ENCODE data around the gene KLHL22.
A peak's percentile ranks its signal among the peaks of the same experiment; 100 is the strongest.
"Not testable (repeated sequence)": the region's sequence is repeated elsewhere in the genome, so short reads cannot be mapped to it uniquely, and the experiment has no call there.

Gene KLHL22

GRCh38 chr22:20508815-20509271 is 13.2 kb upstream of the KLHL22 start:
- peak overlapping the region; percentile 100 for H3K9ac ChIP-seq (ENCODE audit: low read length)
- peaks cover 38% of the 10 kb centered on the region for H3K4me1 ChIP-seq (ENCODE audit: control insufficient read depth, insufficient read depth, low read length)
- DNase-seq (ENCODE audit: low read depth): no peak
- H3K4me3 ChIP-seq (ENCODE audit: low read length): peak overlapping the region; percentile 91
- H3K36me3 ChIP-seq (ENCODE audit: control insufficient read depth, insufficient read depth, low read length, severe bottlenecking): peaks cover 3% of the 10 kb centered on the region
- H3K9me3 ChIP-seq (ENCODE audit: control insufficient read depth, low read length): no peaks in the 10 kb centered on the region
- no peaks in the 10 kb centered on the region for H3K27me3 ChIP-seq (replicated peaks; ENCODE audit: control insufficient read depth, insufficient read depth, low read length)

DNA sequence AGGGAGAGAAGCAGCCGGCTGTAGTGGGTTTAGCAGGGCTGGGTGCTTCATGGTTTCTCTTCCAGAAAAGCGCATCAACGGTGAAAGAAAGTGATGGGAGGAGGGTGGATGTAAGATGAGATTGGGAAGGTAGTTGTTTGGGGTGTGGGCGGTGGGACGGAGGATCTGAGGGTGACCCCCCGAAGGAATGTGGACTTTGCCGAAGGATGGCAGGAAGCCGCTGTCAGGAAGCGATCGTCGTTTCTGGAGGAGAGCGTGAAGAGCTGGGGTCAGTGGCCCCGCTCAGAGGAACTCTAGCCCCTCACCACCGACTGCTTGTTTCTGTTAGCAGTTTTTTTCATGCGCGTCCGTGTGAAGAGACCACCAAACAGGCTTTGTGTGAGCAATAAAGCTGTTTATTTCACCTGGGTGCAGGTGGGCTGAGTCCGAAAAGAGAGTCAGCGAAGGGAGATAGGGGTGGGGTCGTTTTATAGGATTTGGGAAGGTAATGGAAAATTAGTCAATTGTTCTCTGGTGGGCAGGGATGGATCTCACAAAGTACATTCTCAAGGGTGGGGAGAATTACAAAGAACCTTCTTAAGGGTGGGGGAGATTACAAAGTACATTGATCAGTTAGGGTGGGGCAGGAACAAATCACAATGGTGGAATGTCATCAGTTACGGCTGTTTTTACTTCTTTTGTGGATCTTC is 12.6 kb upstream of the KLHL22 start:
- peaks cover 41% of the 10 kb centered on the region for H3K4me1 ChIP-seq (ENCODE audit: control insufficient read depth, insufficient read depth, low read length)
- peak overlapping the region; percentile 91 for H3K4me3 ChIP-seq (ENCODE audit: low read length)
- H3K27me3 ChIP-seq (replicated peaks; ENCODE audit: control insufficient read depth, insufficient read depth, low read length); DNase-seq (ENCODE audit: low read depth); H3K9me3 ChIP-seq (ENCODE audit: control insufficient read depth, low read length); H3K36me3 ChIP-seq (ENCODE audit: control insufficient read depth, insufficient read depth, low read length, severe bottlenecking): not testable (repeated sequence)
- peak overlapping the region; percentile 100 for H3K9ac ChIP-seq (ENCODE audit: low read length)

- DNase-seq (ENCODE audit: low read depth): peak; percentile 97
- peaks cover 41% of the 10 kb centered on the region for H3K4me1 ChIP-seq (ENCODE audit: control insufficient read depth, insufficient read depth, low read length)
- H3K4me3 ChIP-seq (ENCODE audit: low read length): peak within 1 kb of the TSS; percentile 91
- no peaks in the 10 kb centered on the region for H3K27me3 ChIP-seq (replicated peaks; ENCODE audit: control insufficient read depth, insufficient read depth, low read length)
- H3K9me3 ChIP-seq (ENCODE audit: control insufficient read depth, low read length): no peaks in the 10 kb centered on the region
- H3K9ac ChIP-seq (ENCODE audit: low read length): peak within 1 kb of the TSS; percentile 100
- no peaks in the 10 kb centered on the region for H3K36me3 ChIP-seq (ENCODE audit: control insufficient read depth, insufficient read depth, low read length, severe bottlenecking)
Observed at GRCh38 chr22:20507253-20508066, 11.9 kb upstream of the KLHL22 start, which contains the start of gene MED15. TSS of gene MED15 (plus strand) at chr22:20507610. CDS start at chr22:20507679, 69 bp downstream.

- Histone ChIP-seq H3K9me3 (ENCODE audit: control insufficient read depth, low read length) (no peaks in the 10 kb centered on the region), H3K36me3 (ENCODE audit: control insufficient read depth, insufficient read depth, low read length, severe bottlenecking) (no peaks in the 10 kb centered on the region), H3K9ac (ENCODE audit: low read length) (peak overlapping the region; percentile 100), H3K4me3 (ENCODE audit: low read length) (peak overlapping the region; percentile 91), H3K27me3 (replicated peaks; ENCODE audit: control insufficient read depth, insufficient read depth, low read length) (no peaks in the 10 kb centered on the region), H3K4me1 (ENCODE audit: control insufficient read depth, insufficient read depth, low read length) (peaks cover 41% of the 10 kb centered on the region)
- no peak for DNase-seq (ENCODE audit: low read depth)
Observed at GRCh38 chr22:20506543-20507252, 11.1 kb upstream of the KLHL22 start.

DNA sequence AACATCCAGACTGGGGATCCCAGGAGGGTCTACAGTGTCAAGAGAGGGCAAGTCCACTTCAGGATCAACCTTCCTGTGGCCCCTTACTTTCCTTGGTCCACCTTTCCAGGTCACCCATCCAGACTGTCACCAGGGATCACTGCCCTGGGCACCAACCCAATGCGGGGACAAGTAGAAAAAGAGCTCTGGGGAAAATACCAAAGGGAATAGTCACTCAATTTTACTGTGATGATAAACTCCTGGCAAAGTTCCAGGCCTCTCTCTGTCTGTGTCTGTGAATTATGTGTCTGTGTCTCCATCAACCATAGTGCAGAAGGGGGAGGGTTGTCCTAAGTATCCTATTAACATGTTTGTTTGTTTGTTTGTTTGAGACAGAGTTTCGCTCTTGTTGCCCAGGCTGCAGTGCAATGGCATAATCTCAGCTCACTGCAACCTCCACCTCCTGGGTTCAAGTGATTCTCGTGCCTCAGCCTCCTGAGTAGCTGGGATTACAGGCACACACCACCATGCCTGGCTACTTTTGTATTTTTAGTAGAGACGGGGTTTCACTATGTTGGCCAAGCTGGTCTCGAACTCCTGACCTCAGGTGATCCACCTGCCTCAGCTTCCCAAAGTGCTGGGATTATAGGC is 8.8 kb upstream of the KLHL22 start:
- not testable (repeated sequence) for H3K9me3 ChIP-seq (ENCODE audit: control insufficient read depth, low read length); H3K4me3 ChIP-seq (ENCODE audit: low read length); H3K27me3 ChIP-seq (replicated peaks; ENCODE audit: control insufficient read depth, insufficient read depth, low read length); H3K9ac ChIP-seq (ENCODE audit: low read length); H3K36me3 ChIP-seq (ENCODE audit: control insufficient read depth, insufficient read depth, low read length, severe bottlenecking)
- H3K4me1 ChIP-seq (ENCODE audit: control insufficient read depth, insufficient read depth, low read length): peaks cover 20% of the 10 kb centered on the region
- peak; percentile 67 for DNase-seq (ENCODE audit: low read depth)

DNA sequence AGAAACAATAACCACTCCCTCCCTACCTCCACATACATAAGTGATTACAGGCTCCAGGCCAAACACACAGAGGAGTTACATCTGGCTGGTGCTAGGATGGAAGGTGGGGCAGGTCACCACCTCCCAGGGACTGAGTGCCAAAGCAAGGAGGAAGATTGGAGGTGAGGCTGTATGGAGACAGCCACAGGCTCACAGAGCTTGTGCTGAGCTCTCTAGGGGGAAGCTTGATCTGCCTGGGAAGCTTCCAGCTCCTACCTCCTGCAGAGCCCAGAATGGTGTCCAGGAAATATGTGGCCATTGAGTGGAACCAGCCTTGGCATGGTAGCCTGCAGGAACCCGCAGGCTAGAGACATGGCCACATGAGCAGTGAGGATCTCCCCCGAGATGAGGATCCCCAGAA is 8.2 kb upstream of the KLHL22 start:
- peaks cover 15% of the 10 kb centered on the region for H3K4me1 ChIP-seq (ENCODE audit: control insufficient read depth, insufficient read depth, low read length)
- DNase-seq (ENCODE audit: low read depth): no peak
- H3K27me3 ChIP-seq (replicated peaks; ENCODE audit: control insufficient read depth, insufficient read depth, low read length): no peaks in the 10 kb centered on the region
- H3K36me3 ChIP-seq (ENCODE audit: control insufficient read depth, insufficient read depth, low read length, severe bottlenecking): no peaks in the 10 kb centered on the region
- no peak overlapping the region for H3K9ac ChIP-seq (ENCODE audit: low read length)
- no peak overlapping the region for H3K4me3 ChIP-seq (ENCODE audit: low read length)
- H3K9me3 ChIP-seq (ENCODE audit: control insufficient read depth, low read length): no peaks in the 10 kb centered on the region

DNA sequence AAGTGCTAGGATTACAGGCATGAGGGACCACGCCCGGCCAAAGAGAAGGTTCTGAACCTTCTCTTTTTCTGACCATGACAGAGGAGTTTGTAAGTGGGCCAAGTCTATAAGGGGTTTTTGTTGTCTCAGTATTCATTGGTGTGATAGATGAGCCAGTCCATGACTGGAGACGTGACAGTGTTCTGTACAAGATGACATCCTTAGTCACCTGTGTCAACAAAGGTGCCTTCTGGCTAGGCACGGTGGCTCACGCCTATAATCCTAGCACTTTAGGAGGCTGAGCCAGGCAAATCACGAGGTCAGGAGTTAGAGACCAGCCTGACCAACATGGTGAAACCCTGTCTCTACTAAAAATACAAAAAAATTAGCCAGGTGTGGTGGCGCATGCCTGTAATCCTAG is 4.2 kb upstream of the KLHL22 start:
- peaks cover 12% of the 10 kb centered on the region for H3K4me1 ChIP-seq (ENCODE audit: control insufficient read depth, insufficient read depth, low read length)
- H3K27me3 ChIP-seq (replicated peaks; ENCODE audit: control insufficient read depth, insufficient read depth, low read length): no peaks in the 10 kb centered on the region
- DNase-seq (ENCODE audit: low read depth): no peak

DNA sequence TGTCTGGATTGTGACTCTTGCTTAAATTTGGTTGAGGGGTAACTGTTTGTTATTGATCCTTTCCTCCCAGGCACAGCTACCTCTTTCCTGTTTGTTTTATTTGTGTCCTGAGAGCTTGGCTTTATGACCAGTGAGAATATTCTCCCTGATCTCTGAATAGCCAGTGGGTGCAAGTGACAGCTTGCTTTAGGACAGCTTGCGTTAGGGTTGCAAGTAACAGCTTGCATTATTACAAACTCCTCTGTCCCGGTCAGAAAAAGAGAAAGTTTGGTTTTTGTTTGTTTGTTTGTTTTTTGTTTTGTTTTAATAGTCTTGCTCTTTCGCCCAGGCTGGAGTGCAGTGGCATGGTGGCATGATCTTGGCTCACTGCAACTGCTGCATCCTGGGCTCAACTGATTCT is 3.3 kb upstream of the KLHL22 start:
- H3K4me3 ChIP-seq (ENCODE audit: low read length): no peak overlapping the region

More for the DNA sequence above, 4.2 kb upstream of the KLHL22 start:
- Histone ChIP-seq H3K9ac (ENCODE audit: low read length) (no peak overlapping the region), H3K9me3 (ENCODE audit: control insufficient read depth, low read length) (no peaks in the 10 kb centered on the region), H3K4me3 (ENCODE audit: low read length) (no peak overlapping the region), H3K36me3 (ENCODE audit: control insufficient read depth, insufficient read depth, low read length, severe bottlenecking) (no peaks in the 10 kb centered on the region)

DNA sequence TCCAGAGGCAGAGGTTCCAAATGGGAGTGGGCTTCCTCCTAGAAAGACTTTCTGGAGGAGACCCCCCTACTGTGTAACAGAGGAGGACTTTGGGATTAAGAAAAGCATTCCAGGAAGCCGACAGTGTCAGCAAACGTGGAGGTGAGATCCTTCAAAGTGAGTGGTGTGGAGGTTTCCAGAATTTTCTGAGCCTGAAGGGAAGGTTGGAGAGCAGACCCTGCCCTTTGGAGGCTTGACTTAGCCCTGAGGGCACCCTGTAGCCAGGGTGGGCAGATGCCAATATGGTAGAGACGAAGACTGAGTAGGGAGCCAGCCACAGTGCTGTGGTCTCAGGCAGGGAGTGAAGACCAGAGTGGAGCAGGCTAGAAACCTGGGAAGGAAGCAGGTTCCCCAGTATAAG is 1.8 kb upstream of the KLHL22 start:
- peaks cover 11% of the 10 kb centered on the region for H3K4me1 ChIP-seq (ENCODE audit: control insufficient read depth, insufficient read depth, low read length)

More for the DNA sequence above, 3.3 kb upstream of the KLHL22 start:
- Histone ChIP-seq H3K27me3 (replicated peaks; ENCODE audit: control insufficient read depth, insufficient read depth, low read length) (no peaks in the 10 kb centered on the region), H3K9me3 (ENCODE audit: control insufficient read depth, low read length) (no peaks in the 10 kb centered on the region), H3K36me3 (ENCODE audit: control insufficient read depth, insufficient read depth, low read length, severe bottlenecking) (no peaks in the 10 kb centered on the region), H3K4me1 (ENCODE audit: control insufficient read depth, insufficient read depth, low read length) (peaks cover 14% of the 10 kb centered on the region), H3K9ac (ENCODE audit: low read length) (no peak overlapping the region)
- DNase-seq (ENCODE audit: low read depth): no peak

GRCh38 chr22:20495861-20496681 is 476 bp upstream of the KLHL22 start:
- no peaks in the 10 kb centered on the region for H3K36me3 ChIP-seq (ENCODE audit: control insufficient read depth, insufficient read depth, low read length, severe bottlenecking)
- H3K9ac ChIP-seq (ENCODE audit: low read length): peak overlapping the region; percentile 88
- H3K4me1 ChIP-seq (ENCODE audit: control insufficient read depth, insufficient read depth, low read length): peaks cover 11% of the 10 kb centered on the region
- H3K4me3 ChIP-seq (ENCODE audit: low read length): peak overlapping the region; percentile 85
- no peaks in the 10 kb centered on the region for H3K9me3 ChIP-seq (ENCODE audit: control insufficient read depth, low read length)
- H3K27me3 ChIP-seq (replicated peaks; ENCODE audit: control insufficient read depth, insufficient read depth, low read length): no peaks in the 10 kb centered on the region
- peak; percentile 97 for DNase-seq (ENCODE audit: low read depth)

More for the DNA sequence above, 1.8 kb upstream of the KLHL22 start:
- Histone ChIP-seq H3K4me3 (ENCODE audit: low read length) (no peak overlapping the region), H3K9ac (ENCODE audit: low read length) (no peak overlapping the region), H3K9me3 (ENCODE audit: control insufficient read depth, low read length) (no peaks in the 10 kb centered on the region), H3K27me3 (replicated peaks; ENCODE audit: control insufficient read depth, insufficient read depth, low read length) (no peaks in the 10 kb centered on the region), H3K36me3 (ENCODE audit: control insufficient read depth, insufficient read depth, low read length, severe bottlenecking) (no peaks in the 10 kb centered on the region)
- no peak for DNase-seq (ENCODE audit: low read depth)

Data from adipocyte (in vitro differentiated cells).